Measurements from ENCODE around the gene CHST5. TPM values are rescaled to one million over a fixed set of nuclear protein-coding genes. Genes with fewer than 3 reads are reported as not detected.

Gene CHST5
- total RNA-seq, 1 experiment from 2014 or later, result 0.54 TPM

DNA sequence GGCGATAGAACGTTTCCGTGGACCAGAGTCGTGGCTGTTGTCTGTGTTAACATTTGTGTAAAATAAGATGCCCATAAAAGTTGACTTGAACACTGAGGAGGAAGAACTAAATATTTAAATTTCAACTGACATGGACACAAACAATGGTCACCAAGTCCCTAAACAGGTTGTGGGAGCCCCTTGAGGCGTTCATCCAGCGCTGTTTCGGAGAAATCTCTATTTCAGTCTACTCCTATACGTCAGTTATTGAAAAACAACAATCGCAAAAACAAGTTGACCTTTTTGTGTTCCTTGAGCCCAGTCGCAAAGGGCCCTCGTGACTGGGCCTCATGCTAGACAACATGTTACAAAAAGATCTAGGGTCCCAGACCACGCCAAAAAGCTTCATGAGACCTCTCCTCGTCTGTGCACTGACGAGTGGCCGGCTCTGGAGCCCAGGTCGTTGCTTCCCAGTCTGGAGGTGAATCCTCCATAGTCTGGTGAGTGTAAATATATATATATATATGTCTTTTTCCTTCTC lies 20.6 kb upstream of the CHST5 start:
- no peaks in the 10 kb centered on the region for H3K27me3 ChIP-seq (replicated peaks; ENCODE audit: insufficient read depth, low read depth, low read length, poor library complexity)
- H3K27ac ChIP-seq (ENCODE audit: low read depth, low read length, poor library complexity, severe bottlenecking), result no peak overlapping the region
- H3K4me1 ChIP-seq (ENCODE audit: insufficient read depth, low read length, poor library complexity, severe bottlenecking), result peaks cover 9% of the 10 kb centered on the region
- TF ChIP-seq, protein P1, sequence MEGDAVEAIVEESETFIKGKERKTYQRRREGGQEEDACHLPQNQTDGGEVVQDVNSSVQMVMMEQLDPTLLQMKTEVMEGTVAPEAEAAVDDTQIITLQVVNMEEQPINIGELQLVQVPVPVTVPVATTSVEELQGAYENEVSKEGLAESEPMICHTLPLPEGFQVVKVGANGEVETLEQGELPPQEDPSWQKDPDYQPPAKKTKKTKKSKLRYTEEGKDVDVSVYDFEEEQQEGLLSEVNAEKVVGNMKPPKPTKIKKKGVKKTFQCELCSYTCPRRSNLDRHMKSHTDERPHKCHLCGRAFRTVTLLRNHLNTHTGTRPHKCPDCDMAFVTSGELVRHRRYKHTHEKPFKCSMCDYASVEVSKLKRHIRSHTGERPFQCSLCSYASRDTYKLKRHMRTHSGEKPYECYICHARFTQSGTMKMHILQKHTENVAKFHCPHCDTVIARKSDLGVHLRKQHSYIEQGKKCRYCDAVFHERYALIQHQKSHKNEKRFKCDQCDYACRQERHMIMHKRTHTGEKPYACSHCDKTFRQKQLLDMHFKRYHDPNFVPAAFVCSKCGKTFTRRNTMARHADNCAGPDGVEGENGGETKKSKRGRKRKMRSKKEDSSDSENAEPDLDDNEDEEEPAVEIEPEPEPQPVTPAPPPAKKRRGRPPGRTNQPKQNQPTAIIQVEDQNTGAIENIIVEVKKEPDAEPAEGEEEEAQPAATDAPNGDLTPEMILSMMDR (conservative IDR thresholded peaks at IDR 0.05; ENCODE audit: low read depth, low read length), result no peak
- TF ChIP-seq EZH2 (IDR thresholded peaks at IDR 0.05; ENCODE audit: borderline replicate concordance, low read depth, low read length, poor library complexity, severe bottlenecking), result no peak
- peak overlapping the region; percentile 87 for H3K4me3 ChIP-seq (ENCODE audit: low read depth, low read length, poor library complexity, severe bottlenecking)
- no TSS peak for BruUV-seq (replicated peaks)
- H3K9me3 ChIP-seq (ENCODE audit: low read depth, low read length, poor library complexity, severe bottlenecking), result no peaks in the 10 kb centered on the region
- no peak for DNase-seq (ENCODE audit: low spot score)
- POLR2A ChIA-PET (ENCODE audit: low non-redundant PET), result no interaction called here
- H3K36me3 ChIP-seq (ENCODE audit: insufficient read depth, low read length, poor library complexity, severe bottlenecking), result no peaks in the 10 kb centered on the region
- intact Hi-C loops (cut with micrococcal nuclease; ENCODE audit: unreplicated experiment), result no loop called here
- CTCF ChIA-PET, result interaction anchor here (0.5 to 0.7 kb wide), 2 partner anchors 129 to 135 kb away, joined by 4 to 5 read pairs; no protein-coding TSS in a partner anchor

DNA sequence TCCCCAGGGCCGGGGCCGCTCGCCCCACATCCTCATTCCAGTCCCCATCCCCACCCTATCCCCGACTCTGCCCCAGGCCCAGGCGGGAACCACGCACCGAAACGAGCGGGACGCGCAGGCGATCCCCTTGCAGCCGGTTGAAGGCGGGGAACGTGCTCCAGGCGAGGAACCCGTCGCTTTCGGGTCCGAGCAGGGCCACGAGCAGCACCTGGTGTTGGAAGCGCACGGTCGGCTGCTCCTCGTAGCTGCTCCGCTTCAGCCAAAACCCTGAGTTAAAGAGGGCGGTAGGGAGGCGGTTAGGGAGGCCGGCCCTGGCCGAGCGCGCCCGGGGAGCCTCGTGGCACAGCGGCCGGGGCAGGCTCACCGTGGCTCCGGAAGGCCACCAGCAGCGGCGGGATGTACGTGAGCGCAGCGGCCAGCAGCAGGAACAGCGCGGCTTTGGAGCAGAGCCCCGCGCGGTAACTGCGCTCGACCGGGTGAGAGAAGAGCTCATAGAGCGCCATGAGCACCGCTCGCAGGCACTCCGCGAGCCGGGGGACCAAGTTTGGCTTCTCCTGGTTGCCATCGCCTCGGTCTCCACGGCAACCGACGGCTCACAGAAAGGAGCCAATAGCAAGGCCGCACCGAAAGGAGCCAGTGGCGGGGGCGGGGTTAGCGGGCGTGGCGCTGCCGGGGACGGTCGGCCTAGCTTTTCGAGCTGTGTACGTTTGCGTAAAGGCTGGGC lies 20.0 kb upstream of the CHST5 start, which contains the start of gene TMEM231:
TMEM231 (minus strand) TSS at position 546 of the 724 bp plus-strand sequence; CDS start at position 503, 43 bp downstream.
- DNase-seq (ENCODE audit: low spot score), result peak; percentile 98
- Histone ChIP-seq H3K9me3 (ENCODE audit: low read depth, low read length, poor library complexity, severe bottlenecking) (no peaks in the 10 kb centered on the region), H3K36me3 (ENCODE audit: insufficient read depth, low read length, poor library complexity, severe bottlenecking) (no peaks in the 10 kb centered on the region), H3K4me3 (ENCODE audit: low read depth, low read length, poor library complexity, severe bottlenecking) (peak within 1 kb of the TSS; percentile 87), H3K27me3 (replicated peaks; ENCODE audit: insufficient read depth, low read depth, low read length, poor library complexity) (no peaks in the 10 kb centered on the region), H3K27ac (ENCODE audit: low read depth, low read length, poor library complexity, severe bottlenecking) (peak within 1 kb of the TSS; percentile 64), H3K4me1 (ENCODE audit: insufficient read depth, low read length, poor library complexity, severe bottlenecking) (peaks cover 9% of the 10 kb centered on the region)
- ChIA-PET POLR2A (ENCODE audit: low non-redundant PET) (interaction anchor here (0.6 kb wide), 2 partner anchors 38 to 161 kb away, joined by 5 to 6 read pairs; no protein-coding TSS in a partner anchor), CTCF (interaction anchor here (0.5 to 0.7 kb wide), 2 partner anchors 128 to 135 kb away, joined by 4 to 5 read pairs; no protein-coding TSS in a partner anchor)
- intact Hi-C loops (cut with micrococcal nuclease; ENCODE audit: unreplicated experiment), result loop anchor here (2.0 kb wide), 1 partner anchor 91 kb away; the partner anchor contains the start of gene TMEM170A
- TF ChIP-seq EZH2 (IDR thresholded peaks at IDR 0.05; ENCODE audit: borderline replicate concordance, low read depth, low read length, poor library complexity, severe bottlenecking), result no peak
- TF ChIP-seq, protein P1 (conservative IDR thresholded peaks at IDR 0.05; ENCODE audit: low read depth, low read length), result no peak
- no TSS peak for BruUV-seq (replicated peaks)

DNA sequence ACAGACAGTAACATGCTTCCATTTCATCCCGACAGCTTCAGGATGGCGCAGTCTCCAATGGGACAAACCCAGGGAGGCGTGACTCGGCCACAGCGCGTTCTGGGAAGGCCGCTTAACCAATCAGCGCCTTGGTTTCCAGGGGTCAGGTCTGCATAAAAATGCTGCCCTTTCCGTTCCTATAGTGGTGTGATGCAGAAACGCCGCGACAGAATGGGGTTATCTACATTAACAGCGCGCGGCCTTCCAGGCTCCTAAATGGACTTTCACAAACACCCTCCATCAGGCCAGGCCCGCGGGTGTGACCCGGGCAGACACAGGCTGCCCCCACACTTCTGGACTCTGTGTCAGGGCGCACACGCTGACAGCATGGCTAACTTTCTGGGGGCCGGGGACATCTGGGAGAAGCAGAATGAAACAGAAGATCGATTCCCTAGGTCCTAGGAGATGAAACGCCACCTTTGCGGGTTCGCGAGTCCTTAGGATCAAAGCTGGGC lies 19.4 kb upstream of the CHST5 start:
- CTCF ChIA-PET, result no interaction called here
- no peak for TF ChIP-seq EZH2 (IDR thresholded peaks at IDR 0.05; ENCODE audit: borderline replicate concordance, low read depth, low read length, poor library complexity, severe bottlenecking)
- TF ChIP-seq, protein P1 (conservative IDR thresholded peaks at IDR 0.05; ENCODE audit: low read depth, low read length), result no peak
- peak overlapping the region; percentile 87 for H3K4me3 ChIP-seq (ENCODE audit: low read depth, low read length, poor library complexity, severe bottlenecking)
- DNase-seq (ENCODE audit: low spot score), result peak; percentile 88
- H3K36me3 ChIP-seq (ENCODE audit: insufficient read depth, low read length, poor library complexity, severe bottlenecking), result no peaks in the 10 kb centered on the region
- no peaks in the 10 kb centered on the region for H3K27me3 ChIP-seq (replicated peaks; ENCODE audit: insufficient read depth, low read depth, low read length, poor library complexity)
- intact Hi-C loops (cut with micrococcal nuclease; ENCODE audit: unreplicated experiment), result loop anchor here (2.0 kb wide), 1 partner anchor 90 kb away; the partner anchor contains the start of gene TMEM170A
- peak overlapping the region; percentile 64 for H3K27ac ChIP-seq (ENCODE audit: low read depth, low read length, poor library complexity, severe bottlenecking)
- H3K9me3 ChIP-seq (ENCODE audit: low read depth, low read length, poor library complexity, severe bottlenecking), result no peaks in the 10 kb centered on the region
- TSS peak; percentile 45 for BruUV-seq (replicated peaks)
- H3K4me1 ChIP-seq (ENCODE audit: insufficient read depth, low read length, poor library complexity, severe bottlenecking), result peaks cover 9% of the 10 kb centered on the region
- POLR2A ChIA-PET (ENCODE audit: low non-redundant PET), result interaction anchor here (0.6 kb wide), 2 partner anchors 38 to 160 kb away, joined by 5 to 6 read pairs; no protein-coding TSS in a partner anchor
